ENCODE data around the gene PRR19. TPM values are rescaled to one million over a fixed set of nuclear protein-coding genes. Genes with fewer than 3 reads are reported as not detected.

The PRR19 gene
- total RNA-seq, 1 donor from 2014 or later, result 0.45 TPM

DNA sequence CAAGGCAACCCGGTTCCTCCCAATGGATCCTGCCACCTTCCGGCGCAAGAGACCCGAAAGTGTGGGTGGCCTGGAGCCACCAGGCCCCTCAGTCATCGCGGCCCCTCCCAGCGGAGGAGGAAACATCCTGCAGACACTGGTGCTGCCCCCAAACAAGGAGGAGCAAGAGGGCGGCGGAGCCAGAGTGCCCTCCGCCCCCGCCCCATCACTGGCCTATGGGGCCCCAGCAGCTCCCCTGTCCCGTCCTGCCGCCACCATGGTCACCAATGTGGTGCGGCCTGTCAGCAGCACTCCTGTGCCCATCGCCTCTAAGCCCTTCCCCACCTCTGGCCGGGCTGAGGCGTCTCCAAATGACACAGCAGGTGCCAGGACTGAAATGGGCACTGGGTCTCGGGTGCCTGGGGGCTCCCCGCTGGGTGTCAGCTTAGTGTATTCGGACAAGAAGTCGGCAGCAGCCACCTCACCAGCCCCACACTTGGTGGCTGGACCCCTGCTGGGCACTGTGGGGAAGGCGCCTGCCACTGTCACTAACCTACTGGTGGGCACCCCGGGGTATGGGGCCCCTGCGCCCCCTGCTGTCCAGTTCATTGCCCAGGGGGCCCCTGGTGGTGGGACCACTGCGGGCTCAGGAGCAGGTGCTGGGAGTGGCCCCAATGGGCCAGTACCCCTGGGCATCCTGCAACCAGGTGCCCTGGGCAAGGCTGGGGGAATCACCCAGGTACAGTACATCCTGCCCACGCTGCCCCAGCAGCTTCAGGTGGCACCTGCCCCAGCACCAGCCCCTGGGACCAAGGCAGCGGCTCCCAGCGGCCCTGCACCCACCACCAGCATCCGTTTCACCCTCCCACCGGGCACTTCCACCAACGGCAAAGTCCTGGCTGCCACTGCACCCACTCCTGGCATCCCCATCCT is 11.2 kb upstream of the PRR19 start:
- ATAC-seq, result no peak
- DNase-seq (ENCODE audit: low spot score), result peak; percentile 66
- intact Hi-C loops (cut with DNase I), result loop anchor here (10.0 kb wide), 1 partner anchor 46 kb away; the partner anchor contains the start of gene GSK3A

DNA sequence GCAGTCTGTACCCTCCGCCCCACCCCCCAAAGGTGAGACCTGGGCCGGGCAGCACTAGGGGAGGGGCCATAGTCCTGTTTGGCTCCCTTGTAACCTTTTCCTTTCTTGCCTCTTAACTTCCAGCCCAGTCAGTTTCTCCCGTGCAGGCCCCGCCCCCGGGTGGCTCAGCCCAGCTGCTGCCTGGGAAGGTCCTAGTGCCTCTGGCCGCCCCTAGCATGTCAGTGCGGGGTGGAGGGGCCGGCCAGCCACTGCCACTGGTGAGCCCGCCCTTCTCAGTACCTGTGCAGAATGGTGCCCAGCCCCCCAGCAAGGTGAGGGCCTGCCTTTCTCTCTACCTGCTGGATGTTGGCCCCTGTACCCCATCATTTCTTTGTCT is 10.5 kb upstream of the PRR19 start:
- DNase-seq (ENCODE audit: low spot score), result no peak
- intact Hi-C loops (cut with DNase I), result loop anchor here (10.0 kb wide), 1 partner anchor 47 kb away; the partner anchor contains the start of gene GSK3A
- ATAC-seq, result no peak

DNA sequence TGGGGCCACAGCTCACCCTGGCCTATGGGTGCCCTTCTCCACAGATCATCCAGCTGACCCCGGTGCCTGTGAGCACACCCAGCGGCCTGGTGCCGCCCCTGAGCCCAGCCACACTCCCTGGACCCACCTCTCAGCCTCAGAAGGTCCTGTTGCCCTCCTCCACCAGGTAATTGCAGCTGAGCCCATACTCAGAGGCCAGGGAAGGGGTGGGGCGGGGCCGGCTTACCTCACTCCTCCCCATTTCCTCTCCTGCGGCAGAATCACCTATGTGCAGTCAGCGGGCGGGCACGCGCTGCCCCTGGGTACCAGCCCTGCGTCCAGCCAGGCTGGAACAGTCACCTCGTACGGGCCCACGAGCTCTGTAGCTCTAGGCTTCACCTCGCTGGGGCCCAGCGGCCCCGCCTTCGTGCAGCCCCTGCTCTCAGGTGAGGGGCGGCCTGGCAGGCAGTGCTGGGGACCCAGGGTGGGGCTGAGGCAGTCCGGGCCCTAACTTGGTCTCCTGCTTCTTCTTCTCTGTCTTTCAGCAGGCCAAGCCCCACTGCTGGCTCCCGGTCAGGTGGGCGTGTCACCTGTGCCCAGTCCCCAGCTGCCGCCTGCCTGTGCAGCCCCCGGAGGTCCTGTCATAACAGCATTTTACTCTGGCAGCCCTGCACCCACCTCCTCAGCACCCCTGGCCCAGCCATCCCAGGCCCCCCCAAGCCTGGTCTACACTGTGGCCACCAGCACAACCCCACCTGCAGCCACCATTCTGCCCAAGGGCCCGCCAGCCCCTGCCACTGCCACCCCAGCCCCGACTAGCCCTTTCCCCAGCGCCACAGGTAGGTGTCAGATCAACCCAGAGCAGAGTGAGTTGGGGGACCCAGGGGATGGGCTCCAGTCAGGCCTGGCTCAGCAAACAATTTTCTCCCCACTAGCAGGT is 9.6 kb upstream of the PRR19 start:
- ATAC-seq (no peak), DNase-seq (ENCODE audit: low spot score) (no peak)
- intact Hi-C loops (cut with DNase I), result loop anchor here (10.0 kb wide), 1 partner anchor 48 kb away; the partner anchor contains the start of gene GSK3A

DNA sequence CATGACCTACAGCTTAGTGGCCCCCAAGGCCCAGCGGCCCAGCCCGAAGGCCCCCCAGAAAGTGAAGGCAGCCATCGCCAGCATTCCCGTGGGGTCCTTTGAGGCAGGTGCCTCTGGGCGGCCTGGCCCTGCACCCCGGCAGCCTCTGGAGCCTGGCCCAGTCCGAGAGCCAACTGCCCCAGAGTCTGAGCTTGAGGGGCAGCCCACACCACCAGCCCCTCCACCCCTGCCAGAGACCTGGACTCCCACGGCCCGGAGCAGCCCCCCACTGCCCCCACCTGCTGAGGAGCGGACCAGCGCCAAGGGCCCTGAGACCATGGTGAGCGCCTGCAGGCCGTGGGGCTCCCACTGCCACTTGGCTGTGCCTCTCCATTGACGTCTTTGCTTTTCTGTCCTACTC is 9.0 kb upstream of the PRR19 start:
- DNase-seq (ENCODE audit: low spot score), result no peak
- intact Hi-C loops (cut with DNase I), result loop anchor here (10.0 kb wide), 1 partner anchor 48 kb away; the partner anchor contains the start of gene GSK3A
- ATAC-seq, result no peak

DNA sequence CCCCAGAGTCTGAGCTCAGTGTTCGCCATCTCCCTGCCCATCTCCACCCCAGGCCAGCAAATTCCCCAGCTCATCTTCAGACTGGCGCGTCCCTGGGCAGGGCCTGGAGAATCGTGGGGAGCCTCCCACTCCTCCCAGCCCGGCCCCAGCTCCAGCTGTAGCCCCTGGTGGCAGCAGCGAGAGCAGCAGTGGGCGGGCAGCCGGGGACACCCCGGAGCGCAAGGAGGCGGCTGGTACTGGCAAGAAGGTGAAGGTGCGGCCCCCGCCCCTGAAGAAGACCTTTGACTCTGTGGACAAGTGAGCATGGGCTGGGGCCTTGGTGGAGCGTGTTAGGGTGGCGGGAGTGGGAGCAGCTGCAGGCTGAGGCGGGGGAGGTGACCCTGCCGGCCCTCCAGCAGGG is 8.4 kb upstream of the PRR19 start:
- DNase-seq (ENCODE audit: low spot score) (no peak), ATAC-seq (no peak)
- intact Hi-C loops (cut with DNase I), result loop anchor here (10.0 kb wide), 1 partner anchor 49 kb away; the partner anchor contains the start of gene GSK3A

DNA sequence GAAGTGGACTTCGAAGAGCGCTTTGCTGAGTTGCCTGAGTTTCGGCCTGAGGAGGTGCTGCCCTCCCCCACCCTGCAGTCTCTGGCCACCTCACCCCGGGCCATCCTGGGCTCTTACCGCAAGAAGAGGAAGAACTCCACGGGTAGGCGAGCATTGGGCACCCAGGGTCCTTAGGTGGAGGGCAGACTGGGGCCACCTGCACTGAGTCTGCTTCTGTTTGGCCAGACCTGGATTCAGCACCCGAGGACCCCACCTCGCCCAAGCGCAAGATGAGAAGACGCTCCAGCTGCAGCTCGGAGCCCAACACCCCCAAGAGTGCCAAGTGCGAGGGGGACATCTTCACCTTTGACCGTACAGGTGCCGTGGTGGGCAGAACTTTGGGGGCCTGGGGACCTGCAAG is 8.0 kb upstream of the PRR19 start:
- intact Hi-C loops (cut with DNase I), result loop anchor here (10.0 kb wide), 1 partner anchor 49 kb away; the partner anchor contains the start of gene GSK3A
- ATAC-seq (no peak), DNase-seq (ENCODE audit: low spot score) (no peak)

DNA sequence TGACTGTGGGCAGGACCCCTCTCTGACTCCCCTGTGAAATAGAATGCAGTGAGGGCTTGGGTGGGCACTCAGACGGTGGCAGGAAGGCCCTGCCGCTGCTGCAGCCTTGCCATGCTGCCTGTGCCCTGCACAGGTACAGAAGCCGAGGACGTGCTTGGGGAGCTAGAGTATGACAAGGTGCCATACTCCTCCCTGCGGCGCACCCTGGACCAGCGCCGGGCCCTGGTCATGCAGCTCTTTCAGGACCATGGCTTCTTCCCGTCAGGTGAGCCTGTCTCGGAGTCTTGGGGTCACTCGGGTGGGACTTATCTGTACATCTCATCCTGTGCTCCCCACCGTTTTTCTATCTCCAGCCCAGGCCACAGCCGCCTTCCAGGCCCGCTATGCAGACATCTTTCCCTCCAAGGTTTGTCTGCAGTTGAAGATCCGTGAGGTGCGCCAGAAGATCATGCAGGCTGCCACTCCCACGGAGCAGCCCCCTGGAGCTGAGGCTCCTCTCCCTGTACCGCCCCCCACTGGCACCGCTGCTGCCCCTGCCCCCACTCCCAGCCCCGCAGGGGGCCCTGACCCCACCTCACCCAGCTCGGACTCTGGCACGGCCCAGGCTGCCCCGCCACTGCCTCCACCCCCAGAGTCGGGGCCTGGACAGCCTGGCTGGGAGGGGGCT is 7.3 kb upstream of the PRR19 start:
- DNase-seq (ENCODE audit: low spot score) (no peak), ATAC-seq (no peak)
- intact Hi-C loops (cut with DNase I), result loop anchor here (10.0 kb wide), 1 partner anchor 50 kb away; the partner anchor contains the start of gene GSK3A

DNA sequence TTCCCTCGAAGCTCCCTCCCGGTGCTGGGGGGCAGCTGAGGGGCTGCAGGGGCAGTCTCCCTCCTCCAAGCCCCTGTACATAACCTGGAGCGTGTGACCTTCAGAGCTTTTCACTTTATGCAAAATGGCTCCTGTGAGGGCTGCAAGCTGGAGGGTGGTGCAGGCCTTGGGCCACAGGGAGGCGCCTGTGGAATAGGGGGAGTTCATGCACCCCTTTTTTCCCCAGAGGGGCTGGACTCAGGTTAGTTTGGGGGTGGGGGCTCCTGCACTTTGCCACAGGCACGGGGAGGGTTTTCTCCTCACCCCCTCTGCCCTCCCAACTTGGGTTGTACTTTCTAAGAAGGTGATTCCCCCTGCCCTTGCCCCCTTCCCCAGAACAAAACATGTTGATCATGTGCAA is 6.6 kb upstream of the PRR19 start:
- ATAC-seq, result no peak
- intact Hi-C loops (cut with DNase I), result loop anchor here (10.0 kb wide), 1 partner anchor 51 kb away; the partner anchor contains the start of gene GSK3A
- no peak for DNase-seq (ENCODE audit: low spot score)

DNA sequence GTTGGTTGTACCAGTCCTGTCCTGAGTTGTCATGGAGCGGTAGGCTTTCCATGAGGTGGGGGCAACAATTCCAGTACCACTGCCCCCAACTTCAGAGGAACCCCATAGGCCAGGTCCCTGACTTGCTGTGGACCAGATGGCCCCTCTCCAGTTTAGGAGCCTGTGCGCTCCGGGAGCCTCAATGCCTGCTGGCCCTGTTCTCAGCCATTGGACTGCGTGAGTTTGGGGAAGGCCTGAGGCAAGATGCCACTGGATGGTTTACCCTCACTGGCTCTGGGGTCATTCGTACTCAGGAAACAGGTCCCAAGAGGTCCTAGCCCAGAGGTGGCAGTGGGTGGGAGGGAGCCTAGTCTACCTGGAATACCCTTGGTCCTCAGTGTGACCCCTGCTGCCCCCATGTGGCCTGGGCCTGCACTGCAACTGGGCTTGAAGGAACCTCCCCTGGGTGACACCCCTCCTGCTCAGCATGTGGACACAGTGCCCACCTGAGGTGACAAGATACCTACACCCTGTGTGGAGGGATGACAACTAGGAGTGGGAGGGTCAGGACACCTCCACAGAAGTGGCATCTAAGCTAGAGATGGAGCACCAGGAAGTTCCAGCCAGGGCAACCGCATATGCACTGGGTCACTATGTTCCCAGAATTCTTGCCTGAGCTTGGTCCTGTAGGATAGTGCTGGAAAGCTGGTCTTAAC is 6.0 kb upstream of the PRR19 start:
- ATAC-seq (peak; percentile 77), DNase-seq (ENCODE audit: low spot score) (peak; percentile 91)
- intact Hi-C loops (cut with DNase I), result loop anchor here (10.0 kb wide), 1 partner anchor 51 kb away; the partner anchor contains the start of gene GSK3A

DNA sequence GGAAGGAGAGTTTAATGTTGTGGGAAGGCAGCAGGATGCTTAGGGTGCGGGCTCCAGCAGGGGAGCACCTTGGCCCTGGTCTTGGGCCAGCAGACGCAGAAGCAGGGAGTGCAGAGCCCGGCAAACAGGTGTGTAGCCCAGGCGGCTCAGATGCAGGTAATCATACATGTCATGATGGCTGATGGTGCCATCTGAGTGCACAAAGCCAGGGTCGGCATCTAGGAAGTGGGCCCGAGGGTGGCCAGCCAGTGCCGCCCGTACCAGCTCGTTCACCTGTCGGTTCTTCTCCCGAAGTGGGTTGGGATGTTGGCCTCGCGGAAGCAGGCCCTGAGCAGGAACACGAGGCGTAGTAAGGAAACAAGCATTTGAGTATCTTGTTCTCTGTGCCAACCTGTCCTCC is 4.9 kb upstream of the PRR19 start:
- no peak for DNase-seq (ENCODE audit: low spot score)
- intact Hi-C loops (cut with DNase I), result loop anchor here (10.0 kb wide), 1 partner anchor 52 kb away; the partner anchor contains the start of gene GSK3A
- ATAC-seq, result no peak

DNA sequence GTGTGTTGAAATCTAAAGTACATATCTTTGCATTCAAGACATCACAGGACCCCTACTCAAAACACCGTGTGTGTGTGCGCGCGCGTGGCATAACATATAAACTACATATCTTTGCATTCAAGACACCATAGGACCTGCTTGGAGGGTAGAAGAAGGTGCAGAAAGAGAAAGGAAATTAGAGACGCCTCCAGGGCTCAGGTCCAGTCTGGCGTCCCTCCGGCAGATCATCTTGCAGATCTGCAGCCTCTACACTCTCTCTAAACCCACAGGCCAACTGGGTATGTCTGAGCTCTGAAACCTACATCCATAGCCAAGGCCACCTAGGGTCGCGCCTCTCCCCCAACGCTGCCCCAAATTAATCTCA is 1.2 kb downstream of the PRR19 start:
- DNase-seq (ENCODE audit: low spot score) (no peak), ATAC-seq (no peak)
- intact Hi-C loops (cut with DNase I), result no loop called here

DNA sequence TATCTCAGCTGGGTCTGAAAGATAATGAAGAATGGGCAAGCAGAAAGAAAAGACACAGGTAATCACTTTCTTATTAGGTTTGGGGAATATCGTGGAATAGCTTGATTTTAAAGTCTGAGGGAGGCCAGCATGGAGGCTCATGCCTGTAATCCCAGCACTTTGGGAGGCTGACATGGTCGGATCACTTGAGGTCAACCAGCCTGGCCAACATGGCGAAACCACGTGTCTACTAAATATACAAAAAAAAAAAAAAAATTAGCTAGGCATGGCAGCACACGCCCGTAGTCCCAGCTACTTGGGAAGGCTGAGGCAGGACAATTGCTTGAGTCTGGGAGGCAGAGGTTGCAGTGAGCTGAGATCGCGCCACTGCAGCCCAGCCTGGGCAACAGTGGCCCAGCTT is 1.9 kb downstream of the PRR19 start:
- ATAC-seq, result no peak
- intact Hi-C loops (cut with DNase I), result no loop called here
- no peak for DNase-seq (ENCODE audit: low spot score)

DNA sequence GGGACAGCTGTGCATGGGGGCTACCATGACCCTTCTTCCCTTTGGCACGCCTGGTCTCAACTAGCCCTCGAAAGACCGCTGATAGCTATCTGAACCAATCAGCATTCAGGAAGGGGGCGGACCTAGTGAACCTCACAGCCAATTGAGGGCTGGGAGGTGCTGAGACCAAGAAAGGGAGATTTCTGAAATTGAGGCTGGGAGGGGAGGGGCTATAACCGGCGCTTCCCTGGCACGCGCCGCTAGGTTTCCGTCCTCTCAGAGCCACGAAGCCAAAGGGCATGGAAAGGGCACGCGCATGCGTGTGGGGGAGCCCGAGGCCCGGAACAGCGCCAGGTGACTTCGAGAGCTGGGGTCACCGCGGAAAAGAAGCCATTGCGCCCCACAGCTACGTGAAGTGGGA is 4.7 kb downstream of the PRR19 start:
- DNase-seq (ENCODE audit: low spot score), result no peak
- intact Hi-C loops (cut with DNase I), result no loop called here
- no peak for ATAC-seq

DNA sequence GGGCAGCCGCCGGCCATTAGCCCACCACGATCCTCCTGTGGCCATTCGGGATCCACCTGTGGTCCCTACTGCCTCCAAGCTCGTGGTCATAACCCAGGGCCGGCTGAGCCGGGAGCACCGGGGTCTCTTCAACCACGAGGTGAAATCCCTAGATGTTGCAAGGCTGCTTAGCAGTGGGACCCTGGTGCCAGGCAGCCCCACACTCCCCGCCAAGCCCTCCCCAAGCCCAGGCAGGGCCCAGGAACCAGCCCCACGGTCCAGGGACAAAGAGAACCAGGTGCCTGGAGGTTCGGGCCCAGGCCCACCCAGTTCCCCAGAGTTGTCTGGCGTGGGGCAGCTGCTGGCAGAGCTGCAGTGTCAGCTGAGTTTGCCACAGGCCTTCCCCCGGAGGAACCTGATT is 7.8 kb downstream of the PRR19 start:
- ATAC-seq, result no peak
- intact Hi-C loops (cut with DNase I), result no loop called here
- DNase-seq (ENCODE audit: low spot score), result no peak

DNA sequence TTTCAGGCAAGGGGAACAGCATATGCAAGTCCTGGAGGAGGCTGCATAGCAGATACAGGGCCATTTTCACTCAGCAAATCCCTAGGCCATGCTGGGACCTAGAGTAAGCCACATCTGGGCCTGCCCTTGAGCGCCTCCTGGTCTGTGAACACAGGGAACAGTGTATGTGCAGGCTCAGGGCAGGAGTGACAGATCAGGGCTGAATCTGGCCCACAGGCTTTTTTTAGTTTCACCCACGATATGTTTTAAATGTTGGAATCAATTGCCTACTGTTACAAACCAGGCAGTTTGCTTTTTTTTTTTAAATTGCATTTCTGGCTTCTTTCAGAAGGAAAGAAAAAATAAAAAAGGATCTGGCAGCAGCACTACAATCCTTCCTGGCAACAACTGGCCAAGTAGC is 9.7 kb downstream of the PRR19 start:
- DNase-seq (ENCODE audit: low spot score) (no peak), ATAC-seq (no peak)
- intact Hi-C loops (cut with DNase I), result no loop called here

DNA sequence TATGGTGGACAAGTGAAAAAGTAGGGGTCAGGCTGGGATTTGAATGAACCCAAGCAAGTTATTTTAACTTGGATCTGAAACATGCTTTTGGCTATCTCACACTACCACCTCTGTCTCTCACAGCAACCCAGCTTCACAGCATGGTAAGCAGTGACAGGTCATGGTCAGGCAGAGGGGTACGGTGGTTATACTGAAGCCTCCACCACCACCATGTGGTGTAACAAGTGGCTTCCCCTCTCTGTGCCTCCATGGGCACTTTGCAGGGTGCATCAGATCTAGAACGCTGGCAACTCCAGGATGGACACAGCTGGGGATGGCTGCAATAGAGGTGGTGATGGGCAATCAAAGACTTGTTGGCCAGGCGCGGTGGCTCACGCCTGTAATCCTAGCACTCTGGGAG is 10.4 kb downstream of the PRR19 start:
- DNase-seq (ENCODE audit: low spot score), result no peak
- ATAC-seq, result no peak
- intact Hi-C loops (cut with DNase I), result no loop called here

DNA sequence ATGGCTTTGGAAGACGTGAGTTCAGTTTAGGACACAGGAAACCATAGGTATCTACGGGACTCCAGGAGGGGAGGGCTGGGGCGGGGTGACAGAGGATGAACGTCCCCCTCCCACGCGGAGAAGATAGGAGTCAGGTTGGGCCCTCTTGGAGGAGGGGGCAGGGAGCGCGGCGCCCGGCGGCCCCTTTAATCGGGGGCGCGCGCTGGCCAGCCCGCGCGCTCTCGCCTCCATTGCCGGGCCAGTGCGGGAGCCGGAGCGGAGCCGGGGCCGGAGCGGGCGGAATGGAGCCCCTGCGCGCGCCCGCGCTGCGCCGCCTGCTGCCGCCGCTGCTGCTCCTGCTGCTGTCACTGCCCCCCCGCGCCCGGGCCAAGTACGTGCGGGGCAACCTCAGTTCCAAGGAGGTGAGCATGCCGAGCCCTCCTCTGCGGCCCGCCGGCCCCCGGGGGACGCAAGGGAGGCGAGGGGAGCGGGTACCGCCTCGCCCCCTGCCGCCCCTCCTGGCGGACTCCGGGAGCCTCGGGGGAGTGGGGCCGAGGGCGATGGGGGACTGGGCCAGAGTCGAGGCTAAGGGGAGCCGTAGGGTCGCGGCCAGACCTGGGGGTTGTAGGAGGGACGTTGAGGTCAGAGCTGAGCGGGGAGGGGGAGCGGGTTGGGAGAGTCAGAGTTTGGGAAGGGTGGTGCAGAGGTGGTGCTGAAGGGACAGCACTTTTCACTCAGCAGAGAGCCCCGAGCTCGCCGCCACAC is 11.3 kb downstream of the PRR19 start, which contains the start of gene TMEM145:
TMEM145 (plus strand) TSS at position 214 of the 744 bp plus-strand sequence; CDS start at position 282, 68 bp downstream.
- intact Hi-C loops (cut with DNase I), result no loop called here
- peak; percentile 66 for ATAC-seq

More for the DNA sequence above, 11.3 kb downstream of the PRR19 start, which contains the start of gene TMEM145:
- DNase-seq (ENCODE audit: low spot score), result no peak

Data from sciatic nerve (tissue), 2 donors.